DND-41 (cell line): Measurements from ENCODE around the gene TSPAN9.

ENCODE experiments used
- ATAC-seq: fragments of 200-7000 bp; cut with Tn5 transposase; 3 replicates; pipeline ENCODE4 v1.9.1; 2021; ENCODE audit warnings: low read depth; ENCODE audit not compliant: insufficient read depth
- DNase-seq: peaks from one replicate; pipeline ENCODE4 v3.0.0-alpha.2; 2020
- H2AFZ ChIP-seq: 2 replicates; pipeline ENCODE4 v1.6.0; 2012; ENCODE audit warnings: low read depth, low read length
- H3K27ac ChIP-seq: 2 replicates; pipeline ENCODE4 v1.5.1; 2012; ENCODE audit warnings: low read length, inconsistent platforms
- H3K27me3 ChIP-seq: fragments of 200-600 bp; sonication (generic); 2 replicates; pipeline ENCODE4 v1.6.0; 2012; ENCODE audit warnings: low read length, mild to moderate bottlenecking, inconsistent platforms; ENCODE audit not compliant: insufficient read depth, poor library complexity
- H3K36me3 ChIP-seq: 2 replicates; pipeline ENCODE4 v1.5.1; 2012; ENCODE audit warnings: low read length, inconsistent platforms; ENCODE audit not compliant: insufficient read depth
- H3K4me1 ChIP-seq: 2 replicates; pipeline ENCODE4 v1.5.1; 2012; ENCODE audit warnings: mild to moderate bottlenecking, low read length; ENCODE audit not compliant: insufficient read depth
- H3K4me2 ChIP-seq: 2 replicates; pipeline ENCODE4 v1.6.0; 2012; ENCODE audit warnings: mild to moderate bottlenecking, moderate library complexity, low read length, inconsistent platforms; ENCODE audit not compliant: insufficient read depth
- H3K4me3 ChIP-seq, 2 experiments: fragments of 200-600 bp in 1 of 2; shearing (Covaris generic) in 1 of 2; 2 replicates each; pipeline ENCODE4 v1.5.1; 2012 to 2016; ENCODE audit warnings: inconsistent platforms in 2 of 2, low read length in 2 of 2, mild to moderate bottlenecking in 2 of 2, low read depth in 1 of 2, moderate library complexity in 1 of 2
- H3K79me2 ChIP-seq: 2 replicates; pipeline ENCODE4 v1.6.0; 2012; ENCODE audit warnings: low read length, inconsistent platforms; ENCODE audit not compliant: insufficient read depth
- H3K9ac ChIP-seq: 2 replicates; pipeline ENCODE4 v1.6.0; 2012; ENCODE audit warnings: low read depth, mild to moderate bottlenecking, inconsistent platforms, low read length, moderate library complexity
- H3K9me3 ChIP-seq: 2 replicates; pipeline ENCODE4 v1.5.1; 2012; ENCODE audit warnings: low read length, moderate library complexity, mild to moderate bottlenecking, inconsistent platforms; ENCODE audit not compliant: insufficient read depth, severe bottlenecking
- H4K20me1 ChIP-seq: 2 replicates; pipeline ENCODE4 v1.6.0; 2012; ENCODE audit warnings: low read length; ENCODE audit not compliant: insufficient read depth
- CTCF ChIP-seq: IDR thresholded peaks from 2 replicates; pipeline ENCODE4 v1.5.1; 2012; ENCODE audit warnings: borderline replicate concordance, low read length, moderate library complexity, mild to moderate bottlenecking; ENCODE audit not compliant: poor library complexity, severe bottlenecking; ENCODE audit errors: extremely low read depth
- EZH2 ChIP-seq: IDR thresholded peaks from 3 replicates; pipeline ENCODE4 v1.6.1; 2012; ENCODE audit warnings: borderline replicate concordance, low read depth, mild to moderate bottlenecking, moderate library complexity, low read length, inconsistent platforms; ENCODE audit not compliant: severe bottlenecking

Gene TSPAN9

GRCh38 chr12:3178671-3179313 is 101.6 kb downstream of the TSPAN9 start:
- Histone ChIP-seq H4K20me1 (peaks cover 4% of the 10 kb centered on the region), H3K4me1 (no peaks in the 10 kb centered on the region), H3K4me3 (no peak overlapping the region), H3K9me3 (no peaks in the 10 kb centered on the region), H3K79me2 (no peaks in the 10 kb centered on the region), H3K4me2 (no peak overlapping the region), H3K9ac (no peak overlapping the region), H2AFZ (no peak overlapping the region), H3K36me3 (no peaks in the 10 kb centered on the region), H3K27me3 (peaks cover 9% of the 10 kb centered on the region), H3K27ac (no peak overlapping the region)
- no peak for TF ChIP-seq EZH2
- no peak for TF ChIP-seq CTCF
- ATAC-seq: no peak; the same call in 2 of the 3 replicates
- peak; percentile 10 for DNase-seq

- Histone ChIP-seq H2AFZ (no peak overlapping the region), H3K9me3 (no peaks in the 10 kb centered on the region), H3K4me3 (no peak overlapping the region), H3K27ac (no peak overlapping the region), H3K9ac (no peak overlapping the region), H3K4me1 (no peaks in the 10 kb centered on the region), H3K79me2 (no peaks in the 10 kb centered on the region), H3K4me2 (no peak overlapping the region), H4K20me1 (peaks cover 4% of the 10 kb centered on the region), H3K27me3 (peaks cover 9% of the 10 kb centered on the region), H3K36me3 (no peaks in the 10 kb centered on the region)
- TF ChIP-seq EZH2 (no peak), CTCF (no peak)
- ATAC-seq (no peak), DNase-seq (no peak)
Measured at GRCh38 chr12:3179731-3180130, 102.6 kb downstream of the TSPAN9 start.

- Histone ChIP-seq H3K79me2 (no peaks in the 10 kb centered on the region), H4K20me1 (no peaks in the 10 kb centered on the region), H3K27me3 (peaks cover 13% of the 10 kb centered on the region), H2AFZ (no peak overlapping the region), H3K36me3 (no peaks in the 10 kb centered on the region), H3K4me3 (no peak overlapping the region), H3K9ac (no peak overlapping the region), H3K9me3 (no peaks in the 10 kb centered on the region), H3K4me2 (no peak overlapping the region), H3K4me1 (no peaks in the 10 kb centered on the region), H3K27ac (no peak overlapping the region)
- DNase-seq (no peak), ATAC-seq (no peak)
- no peak for TF ChIP-seq EZH2
- TF ChIP-seq CTCF: no peak
Measured at GRCh38 chr12:3182426-3182825, 105.2 kb downstream of the TSPAN9 start.
